ENCODE data around the gene PAPOLG.
"Not testable (repeated sequence)": the region's sequence is repeated elsewhere in the genome, so short reads cannot be mapped to it uniquely, and the experiment has no call there.

Gene PAPOLG

GRCh38 chr2:60826860-60827259, 70.8 kb downstream of the PAPOLG start:
- peak overlapping the region; percentile 36 for H3K27ac Mint-ChIP-seq
- not testable (repeated sequence) for H3K9me3 Mint-ChIP-seq; H3K36me3 Mint-ChIP-seq; H3K4me3 Mint-ChIP-seq; H3K4me1 Mint-ChIP-seq; DNase-seq (ENCODE audit: low spot score in 2 of 2); ATAC-seq

- ATAC-seq: no peak
- Mint-ChIP-seq H3K27ac (peak overlapping the region; percentile 36), H3K4me1 (peaks cover 9% of the 10 kb centered on the region), H3K9me3 (peaks cover 4% of the 10 kb centered on the region), H3K4me3 (no peak overlapping the region), H3K36me3 (no peaks in the 10 kb centered on the region)
- no peak for DNase-seq (ENCODE audit: low spot score in 2 of 2)
These were observed 71.3 kb downstream of the PAPOLG start for GRCh38 chr2:60827369-60827768.

- Mint-ChIP-seq H3K9me3 (peaks cover 4% of the 10 kb centered on the region), H3K4me3 (no peak overlapping the region), H3K4me1 (peaks cover 33% of the 10 kb centered on the region), H3K27ac (no peak overlapping the region), H3K36me3 (no peaks in the 10 kb centered on the region)
- DNase-seq (ENCODE audit: low spot score in 2 of 2) (no peak), ATAC-seq (no peak)
These were observed 74.9 kb downstream of the PAPOLG start for GRCh38 chr2:60830991-60831390.

GRCh38 chr2:60831921-60832320, 75.9 kb downstream of the PAPOLG start:
- no peaks in the 10 kb centered on the region for H3K36me3 Mint-ChIP-seq
- H3K4me1 Mint-ChIP-seq: peaks cover 31% of the 10 kb centered on the region
- ATAC-seq (no peak), DNase-seq (ENCODE audit: low spot score in 2 of 2) (no peak)
- peaks cover 4% of the 10 kb centered on the region for H3K9me3 Mint-ChIP-seq
- no peak overlapping the region for H3K27ac Mint-ChIP-seq
- no peak overlapping the region for H3K4me3 Mint-ChIP-seq

GRCh38 chr2:60832621-60833020, 76.6 kb downstream of the PAPOLG start:
- DNase-seq (ENCODE audit: low spot score in 2 of 2) (no peak), ATAC-seq (peak; percentile 86)
- H3K36me3 Mint-ChIP-seq: no peaks in the 10 kb centered on the region
- H3K27ac Mint-ChIP-seq: peak overlapping the region; percentile 1
- H3K4me3 Mint-ChIP-seq: no peak overlapping the region
- H3K9me3 Mint-ChIP-seq: peaks cover 4% of the 10 kb centered on the region
- H3K4me1 Mint-ChIP-seq: peaks cover 26% of the 10 kb centered on the region

GRCh38 chr2:60834270-60834717, 78.2 kb downstream of the PAPOLG start:
- DNase-seq (ENCODE audit: low spot score in 2 of 2) (no peak), ATAC-seq (peak; percentile 42)
- H3K4me3 Mint-ChIP-seq: no peak overlapping the region
- peaks cover 4% of the 10 kb centered on the region for H3K9me3 Mint-ChIP-seq
- no peaks in the 10 kb centered on the region for H3K36me3 Mint-ChIP-seq
- H3K4me1 Mint-ChIP-seq: peaks cover 26% of the 10 kb centered on the region
- H3K27ac Mint-ChIP-seq: peak overlapping the region; percentile 75

- no peak for ATAC-seq
- Mint-ChIP-seq H3K4me1 (peaks cover 33% of the 10 kb centered on the region), H3K36me3 (no peaks in the 10 kb centered on the region), H3K27ac (no peak overlapping the region), H3K4me3 (no peak overlapping the region), H3K9me3 (no peaks in the 10 kb centered on the region)
- no peak for DNase-seq (ENCODE audit: low spot score in 2 of 2)
These were observed 80.4 kb downstream of the PAPOLG start for GRCh38 chr2:60836491-60836890.

- peaks cover 33% of the 10 kb centered on the region for H3K4me1 Mint-ChIP-seq
- ATAC-seq (no peak), DNase-seq (ENCODE audit: low spot score in 2 of 2) (no peak)
- H3K4me3 Mint-ChIP-seq: no peak overlapping the region
- no peaks in the 10 kb centered on the region for H3K9me3 Mint-ChIP-seq
- no peaks in the 10 kb centered on the region for H3K36me3 Mint-ChIP-seq
- no peak overlapping the region for H3K27ac Mint-ChIP-seq
These were observed 81.1 kb downstream of the PAPOLG start for GRCh38 chr2:60837123-60837522.

- H3K36me3 Mint-ChIP-seq: no peaks in the 10 kb centered on the region
- ATAC-seq: no peak
- DNase-seq (ENCODE audit: low spot score in 2 of 2): no peak
- peaks cover 20% of the 10 kb centered on the region for H3K4me1 Mint-ChIP-seq
- H3K4me3 Mint-ChIP-seq: no peak overlapping the region
- H3K9me3 Mint-ChIP-seq: no peaks in the 10 kb centered on the region
- no peak overlapping the region for H3K27ac Mint-ChIP-seq
These were observed 82.4 kb downstream of the PAPOLG start for GRCh38 chr2:60838481-60838880.

- no peak overlapping the region for H3K4me3 Mint-ChIP-seq
- DNase-seq (ENCODE audit: low spot score in 2 of 2) (no peak), ATAC-seq (peak; percentile 58)
- no peaks in the 10 kb centered on the region for H3K9me3 Mint-ChIP-seq
- H3K36me3 Mint-ChIP-seq: no peaks in the 10 kb centered on the region
- H3K27ac Mint-ChIP-seq: no peak overlapping the region
- H3K4me1 Mint-ChIP-seq: peaks cover 20% of the 10 kb centered on the region
These were observed 83.2 kb downstream of the PAPOLG start for GRCh38 chr2:60839126-60839813.

- H3K27ac Mint-ChIP-seq: no peak overlapping the region
- H3K4me1 Mint-ChIP-seq: peaks cover 16% of the 10 kb centered on the region
- DNase-seq (ENCODE audit: low spot score in 2 of 2) (no peak), ATAC-seq (peak; percentile 13)
- no peaks in the 10 kb centered on the region for H3K9me3 Mint-ChIP-seq
- no peaks in the 10 kb centered on the region for H3K36me3 Mint-ChIP-seq
- no peak overlapping the region for H3K4me3 Mint-ChIP-seq
These were observed 84.8 kb downstream of the PAPOLG start for GRCh38 chr2:60840880-60841279.

GRCh38 chr2:60843006-60843405, 86.9 kb downstream of the PAPOLG start:
- no peak for DNase-seq (ENCODE audit: low spot score in 2 of 2)
- H3K4me1 Mint-ChIP-seq: peaks cover 16% of the 10 kb centered on the region
- no peaks in the 10 kb centered on the region for H3K9me3 Mint-ChIP-seq
- ATAC-seq: no peak
- no peaks in the 10 kb centered on the region for H3K36me3 Mint-ChIP-seq
- no peak overlapping the region for H3K4me3 Mint-ChIP-seq
- no peak overlapping the region for H3K27ac Mint-ChIP-seq

GRCh38 chr2:60844105-60844504, 88.0 kb downstream of the PAPOLG start:
- peaks cover 16% of the 10 kb centered on the region for H3K4me1 Mint-ChIP-seq
- H3K9me3 Mint-ChIP-seq: no peaks in the 10 kb centered on the region
- H3K36me3 Mint-ChIP-seq: no peaks in the 10 kb centered on the region
- H3K27ac Mint-ChIP-seq: no peak overlapping the region
- ATAC-seq (peak; percentile 53), DNase-seq (ENCODE audit: low spot score in 2 of 2) (no peak)
- H3K4me3 Mint-ChIP-seq: no peak overlapping the region

GRCh38 chr2:60847854-60848253, 91.8 kb downstream of the PAPOLG start:
- Mint-ChIP-seq H3K4me3 (no peak overlapping the region), H3K36me3 (no peaks in the 10 kb centered on the region), H3K27ac (peak overlapping the region; percentile 23), H3K4me1 (peaks cover 9% of the 10 kb centered on the region), H3K9me3 (no peaks in the 10 kb centered on the region)
- DNase-seq (ENCODE audit: low spot score in 2 of 2): no peak
- ATAC-seq: no peak
